CD4-positive, alpha-beta T cell treated with Interleukin-1 beta for 1 hour (primary cell): ENCODE data around the gene HERPUD1.
"Not testable (repeated sequence)": the region's sequence is repeated elsewhere in the genome, so short reads cannot be mapped to it uniquely, and the experiment has no call there.

ENCODE experiments used
- DNase-seq, 2 donors: peaks; one replicate each; pipeline ENCODE4 v3.0.0-alpha.2; 2020 to 2022

HERPUD1 gene

GRCh38 chr16:56961851-56962281 is 29.9 kb downstream of the HERPUD1 start, which contains the start of gene CETP:
Gene CETP (plus strand): TSS chr16:56961950. CDS start chr16:56961980, 30 bp downstream.
- DNase-seq, result no peak

DNA sequence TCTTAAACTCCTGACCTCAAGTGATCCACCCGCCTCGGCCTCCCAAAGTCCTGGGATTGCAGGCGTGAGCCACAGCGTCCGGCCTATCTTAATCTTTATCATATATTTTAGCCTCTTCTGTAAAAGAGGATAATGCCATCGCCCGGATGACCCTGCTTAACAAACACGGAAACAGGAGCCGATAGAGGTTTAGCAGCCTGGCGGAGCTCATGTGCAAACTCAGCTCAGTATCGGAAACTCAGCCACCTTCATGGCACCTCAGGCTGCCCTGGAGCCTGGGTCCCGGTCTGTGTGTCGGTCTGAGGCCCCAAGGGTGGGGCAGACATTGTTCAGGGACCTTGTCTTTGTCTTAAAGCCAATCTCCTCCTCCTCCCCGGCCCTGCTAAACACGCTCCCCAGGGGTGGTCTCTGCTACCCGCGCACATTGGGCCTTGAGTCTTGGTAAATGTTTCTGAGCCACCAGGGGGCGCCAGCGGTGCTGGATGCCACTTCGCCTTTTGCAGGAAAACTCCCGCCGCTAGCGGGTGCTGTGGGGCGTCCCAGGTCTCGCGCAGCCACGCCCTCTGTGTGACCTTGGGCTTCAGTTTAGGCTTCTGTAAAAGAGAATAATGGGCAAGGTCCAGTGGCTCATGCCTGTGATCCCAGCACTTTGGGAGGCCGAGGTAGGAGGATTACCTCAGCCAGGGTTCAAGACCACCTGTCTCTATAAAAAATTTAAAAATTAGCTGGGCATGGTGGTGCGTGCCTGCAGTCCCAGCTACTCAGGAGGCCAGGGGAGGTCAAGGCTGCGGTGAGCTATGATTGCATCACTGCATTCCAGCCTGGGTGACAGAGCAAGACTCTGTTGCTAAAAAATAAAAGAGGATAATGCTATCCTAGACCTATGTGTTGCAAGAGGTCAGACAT is 32.6 kb downstream of the HERPUD1 start:
- peak; percentile 90 to 93 for DNase-seq

GRCh38 chr16:56965149-56966092 is 33.5 kb downstream of the HERPUD1 start:
- no peak for DNase-seq

- DNase-seq, result no peak
Observed at GRCh38 chr16:56966093-56966475, 34.1 kb downstream of the HERPUD1 start.

- DNase-seq, result no peak
Observed at GRCh38 chr16:56967733-56968132, 35.8 kb downstream of the HERPUD1 start.

- no peak for DNase-seq
Observed at GRCh38 chr16:56969769-56970168, 37.8 kb downstream of the HERPUD1 start.

DNA sequence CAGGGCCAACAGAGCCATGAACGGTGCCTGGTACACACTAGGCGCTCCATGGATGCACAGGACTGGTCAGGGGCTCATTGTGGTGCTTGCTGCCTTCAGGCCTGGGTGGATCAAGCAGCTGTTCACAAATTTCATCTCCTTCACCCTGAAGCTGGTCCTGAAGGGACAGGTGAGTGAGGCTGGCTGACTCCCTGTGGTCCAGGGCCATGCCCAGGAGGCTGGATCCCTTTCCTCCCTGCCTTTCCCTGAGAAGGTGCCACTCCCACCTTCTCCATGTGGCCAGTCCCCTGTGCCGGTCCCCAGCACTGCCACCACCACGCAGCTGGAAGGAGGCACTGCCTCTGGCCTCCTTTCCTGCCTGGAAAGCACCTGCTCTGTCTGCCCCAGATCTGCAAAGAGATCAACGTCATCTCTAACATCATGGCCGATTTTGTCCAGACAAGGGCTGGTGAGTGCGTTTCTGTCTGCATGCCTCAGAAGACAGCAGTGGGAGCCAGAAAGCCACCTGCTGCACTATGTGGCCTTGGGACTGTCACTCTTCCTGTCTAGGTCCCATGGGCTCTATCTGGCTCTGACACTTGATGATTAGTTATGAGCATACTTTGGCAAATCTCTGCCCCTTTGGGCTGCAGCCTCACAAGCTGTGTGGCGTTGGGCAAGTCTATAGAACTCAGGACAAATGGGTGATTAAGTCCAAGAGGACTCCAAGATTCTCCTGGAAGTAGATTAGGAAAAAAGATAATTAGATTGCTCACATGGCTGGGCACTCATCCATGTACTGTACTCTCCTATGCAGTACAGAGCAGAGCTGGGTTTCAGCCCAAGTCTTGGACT is 39.2 kb downstream of the HERPUD1 start:
- peak in 1 of 2 donors; percentile 50 for DNase-seq

DNA sequence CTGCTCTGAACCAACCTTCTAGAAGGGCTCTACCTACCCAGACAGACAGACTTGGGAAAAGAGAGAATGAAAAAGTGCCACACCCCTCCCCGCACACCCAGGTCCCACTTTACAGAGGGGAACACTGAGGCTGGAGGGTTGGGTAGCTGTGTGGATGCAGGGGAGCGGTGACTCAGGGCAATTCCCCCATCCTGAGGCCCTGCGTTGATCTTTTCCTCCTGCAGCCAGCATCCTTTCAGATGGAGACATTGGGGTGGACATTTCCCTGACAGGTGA is 39.8 kb downstream of the HERPUD1 start:
- no peak for DNase-seq

DNA sequence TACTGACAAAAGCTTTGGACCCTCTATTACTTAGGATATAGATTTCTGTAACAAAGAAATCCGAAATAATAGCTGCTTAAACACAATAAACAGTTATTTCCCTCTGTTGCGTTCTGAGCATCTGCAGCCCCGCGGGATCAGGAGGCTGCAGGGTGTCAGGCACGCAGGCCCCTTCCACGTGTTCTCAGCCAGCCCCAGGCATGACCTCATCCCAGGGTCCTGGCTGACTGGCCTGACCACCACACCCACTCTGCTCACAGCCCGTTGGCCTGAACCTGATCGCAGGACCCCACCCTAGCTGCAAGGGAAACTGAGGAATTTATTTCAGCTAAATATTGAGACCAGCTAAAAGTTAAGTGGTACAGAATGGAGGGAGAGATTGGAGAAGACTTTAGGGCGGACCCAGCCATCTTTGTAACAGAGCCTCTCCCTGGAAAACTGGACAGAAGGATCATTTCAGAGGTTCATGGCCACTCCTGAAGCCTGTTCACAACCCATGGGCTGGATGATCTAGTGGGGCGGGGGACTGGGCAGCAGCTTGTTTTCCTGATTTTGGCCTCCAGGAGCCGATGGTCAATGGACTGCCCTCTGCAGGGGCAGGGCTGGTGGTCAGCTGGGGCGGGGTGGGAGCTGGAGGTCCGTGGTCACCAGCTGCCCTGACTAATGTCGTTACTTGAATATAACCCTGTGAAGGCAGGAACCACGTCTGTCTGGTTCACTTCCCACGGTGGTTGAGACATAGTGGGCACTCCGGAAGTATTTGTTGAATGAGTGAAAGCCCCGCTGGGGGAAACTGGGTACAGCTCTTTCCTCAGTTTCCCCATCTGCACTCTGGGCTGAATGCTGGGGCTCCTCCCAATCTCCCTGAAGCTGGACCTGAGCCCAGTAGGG is 40.7 kb downstream of the HERPUD1 start:
- DNase-seq, result no peak

DNA sequence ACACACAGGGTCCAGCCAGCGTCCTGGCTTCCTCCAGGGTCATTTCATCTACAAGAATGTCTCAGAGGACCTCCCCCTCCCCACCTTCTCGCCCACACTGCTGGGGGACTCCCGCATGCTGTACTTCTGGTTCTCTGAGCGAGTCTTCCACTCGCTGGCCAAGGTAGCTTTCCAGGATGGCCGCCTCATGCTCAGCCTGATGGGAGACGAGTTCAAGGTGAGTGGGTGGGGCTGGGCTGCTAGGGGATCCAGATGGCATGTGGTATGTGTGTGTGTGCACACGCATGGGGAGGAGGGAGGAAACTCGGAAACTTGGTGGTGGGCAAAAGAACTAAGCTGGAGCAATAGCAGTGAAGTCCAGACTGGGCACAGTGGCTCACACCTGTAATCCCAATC is 41.4 kb downstream of the HERPUD1 start:
- no peak for DNase-seq

- DNase-seq, result not testable (repeated sequence)
Observed at GRCh38 chr16:56973899-56974298, 42.0 kb downstream of the HERPUD1 start.

GRCh38 chr16:56974549-56975300 is 42.8 kb downstream of the HERPUD1 start:
- no peak for DNase-seq

DNA sequence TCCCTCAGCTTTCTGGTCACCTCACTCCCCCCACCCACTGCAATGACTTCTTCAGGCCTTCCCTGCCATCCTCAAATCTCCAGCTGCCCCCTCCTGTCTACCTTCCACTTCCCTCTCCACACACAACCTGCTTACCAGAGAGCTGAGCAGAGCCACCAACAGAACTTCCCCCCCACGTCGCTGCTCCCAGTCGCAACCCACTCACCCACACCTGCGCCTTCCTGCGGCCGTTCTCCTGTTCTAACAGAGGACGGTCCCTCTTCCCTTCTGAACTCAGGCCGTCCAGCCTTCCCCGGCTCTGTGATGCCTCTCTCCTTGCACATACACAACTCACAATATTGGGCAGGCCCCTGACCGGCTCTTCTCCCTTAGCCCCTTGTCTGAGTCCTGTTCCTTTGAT is 43.8 kb downstream of the HERPUD1 start:
- no peak for DNase-seq

DNA sequence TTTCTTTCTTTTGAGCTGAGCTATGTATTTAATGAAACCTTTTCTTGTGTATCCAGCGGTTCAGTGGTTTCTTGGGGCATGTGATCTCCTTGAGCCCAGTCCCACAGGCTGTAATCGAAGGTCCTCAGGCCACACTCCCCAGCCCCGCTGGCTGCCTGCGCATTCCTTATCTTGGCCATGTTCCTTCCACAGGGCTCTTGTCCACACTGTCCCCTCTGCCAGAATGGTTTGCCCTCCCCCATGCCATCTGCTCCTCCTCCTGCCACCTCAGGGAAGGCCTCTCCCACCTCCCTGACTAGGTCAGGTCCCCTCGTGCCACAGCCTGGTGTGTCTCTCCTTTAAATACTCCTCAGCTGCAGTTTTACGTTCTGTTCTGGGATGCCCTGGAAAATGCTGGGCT is 45.3 kb downstream of the HERPUD1 start:
- DNase-seq, result no peak

DNA sequence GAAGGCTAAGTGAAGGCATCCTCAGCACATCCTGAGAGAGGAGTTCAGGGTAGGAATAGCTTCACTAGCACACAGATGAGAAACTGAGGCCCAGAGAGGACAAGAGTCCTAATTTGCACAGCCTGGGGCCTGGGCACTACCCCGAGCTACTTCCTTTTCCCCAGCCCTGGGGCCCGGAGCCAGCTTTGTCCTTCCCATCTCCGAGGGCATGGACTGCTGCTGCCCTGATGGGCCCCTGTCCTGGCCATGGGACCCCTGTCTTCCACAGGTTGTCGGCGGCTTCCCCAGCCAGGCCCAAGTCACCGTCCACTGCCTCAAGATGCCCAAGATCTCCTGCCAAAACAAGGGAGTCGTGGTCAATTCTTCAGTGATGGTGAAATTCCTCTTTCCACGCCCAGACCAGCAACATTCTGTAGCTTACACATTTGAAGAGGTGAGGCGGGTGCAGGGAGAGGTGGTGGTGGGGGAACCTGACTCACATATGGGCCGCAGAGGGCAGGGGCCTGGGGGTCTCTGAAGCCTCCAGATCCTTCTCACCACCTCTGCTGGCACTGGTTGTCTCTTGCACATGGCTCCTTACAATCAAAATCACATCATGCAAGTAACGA is 46.0 kb downstream of the HERPUD1 start:
- DNase-seq, result no peak

DNA sequence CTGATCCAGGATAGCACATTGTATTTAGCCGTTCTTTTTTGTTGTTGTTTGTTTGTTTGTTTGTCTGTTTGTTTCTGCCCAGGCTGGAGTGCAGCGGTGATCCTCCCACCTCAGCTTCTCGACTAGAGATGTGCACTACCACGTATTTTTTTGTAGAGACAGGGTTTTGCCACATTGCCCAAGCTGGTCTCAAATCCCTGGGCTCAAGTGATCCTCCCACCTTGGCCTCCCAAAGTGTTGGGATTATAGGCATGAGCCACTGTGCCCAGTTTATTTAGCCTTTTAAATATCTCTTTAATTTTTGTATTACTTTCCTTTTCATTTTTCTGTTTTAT is 48.2 kb downstream of the HERPUD1 start:
- no peak for DNase-seq

- no peak for DNase-seq
Observed at GRCh38 chr16:56980792-56981724, 49.1 kb downstream of the HERPUD1 start.

- no peak for DNase-seq
Observed at GRCh38 chr16:56981729-56982271, 49.9 kb downstream of the HERPUD1 start.

GRCh38 chr16:56982695-56983094 is 50.8 kb downstream of the HERPUD1 start:
- no peak for DNase-seq
